ENCODE measurements around the gene ID4.

- TF ChIP-seq CTCF (IDR thresholded peaks at IDR 0.05), result no peak
- no peak for TF ChIP-seq POLR2A (IDR thresholded peaks at IDR 0.05)
These were observed 48.5 kb upstream of the ID4 start for GRCh38 chr6:19788686-19789085.

All from ovary (tissue), 3 donors.